Ishikawa (cell line): ENCODE results near the gene AKNA.

ENCODE experiments used
- EP300 ChIP-seq: IDR thresholded peaks from 2 replicates; pipeline ENCODE4 v1.6.1; 2012; ENCODE audit warnings: borderline replicate concordance
- NFIC ChIP-seq: IDR thresholded peaks from 2 replicates; pipeline ENCODE4 v1.6.1; 2012
- TAF1 ChIP-seq: IDR thresholded peaks from 2 replicates; pipeline ENCODE4 v1.6.1; 2012; ENCODE audit warnings: low read depth, mild to moderate bottlenecking

- TF ChIP-seq EP300, result no peak
- TF ChIP-seq NFIC, result no peak
- no peak for TF ChIP-seq TAF1
Observed at GRCh38 chr9:114300846-114301797, 86.7 kb downstream of the AKNA start.
